Body of pancreas (tissue), 4 donors: ENCODE results near the gene FECH. TPM values are rescaled to one million over a fixed set of nuclear protein-coding genes. Genes with fewer than 3 reads are reported as not detected.

ENCODE experiments used
- ATAC-seq: fragments of 150-250 bp; one replicate; pipeline ENCODE4 v1.9.1; 2016
- DNase-seq, 4 donors: peaks; one replicate each; pipeline ENCODE4 v3.0.0-alpha.2; 2019
- H3K27ac ChIP-seq, 4 donors: fragments of 200-600 bp; sonication (generic); 1 replicate in 3 of 4; 2 replicates in 1 of 4; pipeline versions ENCODE4 v1.5.1 to v1.6.1; 2016 to 2019; ENCODE audit warnings: mild to moderate bottlenecking in 1 of 4, mixed read lengths in 1 of 4, moderate library complexity in 1 of 4
- H3K27me3 ChIP-seq, 2 donors: fragments of 200-600 bp; sonication (generic); one replicate each; pipeline ENCODE4 v1.6.0; 2016; ENCODE audit warnings: mild to moderate bottlenecking in 1 of 2
- H3K36me3 ChIP-seq, 2 donors: fragments of 200-600 bp; sonication (generic); replicated peaks in 1 of 2; 2 replicates each; pipeline ENCODE4 v1.5.1; 2016; ENCODE audit warnings: low read depth in 2 of 2; ENCODE audit not compliant: insufficient read depth in 1 of 2
- H3K4me1 ChIP-seq: fragments of 200-600 bp; sonication (generic); one replicate; pipeline ENCODE4 v1.6.0; 2016
- H3K4me3 ChIP-seq, 2 donors: fragments of 200-600 bp; sonication (generic); 1 replicate in 1 of 2; 2 replicates in 1 of 2; pipeline ENCODE4 v1.5.1; 2016 to 2019
- H3K9me3 ChIP-seq, 3 donors: fragments of 200-600 bp; sonication (generic); 1 replicate in 2 of 3; 2 replicates in 1 of 3; pipeline ENCODE4 v1.5.1; 2016
- POLR2A ChIP-seq, 3 donors: fragments of 450-650 bp; IDR thresholded peaks; one replicate each; pipeline ENCODE4 v1.6.1; 2016; ENCODE audit warnings: antibody characterized with exemption in 3 of 3, mild to moderate bottlenecking in 2 of 3
- WGBS, 2 donors: methylation state at CpG; one replicate each; pipeline ENCODE4 v1.1.5; 2017; 5-methylcytosine and 5-hydroxymethylcytosine counted together
- intact Hi-C: fragments of 100-400 bp; cut with DNase I; formaldehyde crosslinking; loops from one replicate; pipeline ENCODE4 v1.15.1; 2023
- total RNA-seq, 2 donors: library from RNA; depleted of rRNA; stranded (reverse); fragments of >200 nt; gene quantifications; one replicate each; pipeline ENCODE4 v1.1.0, GENCODE V29; 2016
- TF ChIP-seq, protein P1 (sequence below), 7 experiments: fragments of 450-650 bp in 4 of 7; fragments of 200-600 bp in 3 of 7; sonication (generic) in 3 of 7; IDR thresholded peaks; one replicate each; pipeline ENCODE4 v1.5.1; 2016 to 2019; ENCODE audit warnings: antibody characterized with exemption in 7 of 7

The FECH gene
- total RNA-seq, 2 donors from 2014 or later = 16.8 to 20.0 TPM

DNA sequence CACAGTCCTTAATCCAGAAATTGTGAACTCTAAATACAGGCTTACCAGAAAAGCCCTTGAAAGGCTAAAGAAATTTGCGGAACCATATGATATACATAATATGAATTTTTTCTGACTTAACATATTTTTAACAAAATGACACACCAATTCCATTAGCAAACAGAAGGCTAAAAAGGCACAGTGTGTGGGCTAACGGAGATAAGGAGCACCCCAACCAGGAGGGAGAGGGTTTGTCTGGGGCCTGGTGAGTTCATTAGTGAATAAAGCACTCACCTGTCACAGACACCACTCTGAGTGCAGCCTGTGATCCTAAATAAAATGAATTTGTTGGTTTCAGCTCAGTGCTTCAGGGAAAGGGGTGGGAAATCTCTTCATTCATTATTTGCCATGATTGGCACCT is 2.7 kb upstream of the FECH start:
- Histone ChIP-seq H3K27me3 (no peaks in the 10 kb centered on the region), H3K27ac (no peak overlapping the region), H3K4me3 (no peak overlapping the region), H3K4me1 (peaks cover 14% of the 10 kb centered on the region), H3K36me3 (no peaks in the 10 kb centered on the region), H3K9me3 (no peaks in the 10 kb centered on the region)
- TF ChIP-seq POLR2A (IDR thresholded peaks at IDR 0.05) = no peak
- TF ChIP-seq, protein P1, sequence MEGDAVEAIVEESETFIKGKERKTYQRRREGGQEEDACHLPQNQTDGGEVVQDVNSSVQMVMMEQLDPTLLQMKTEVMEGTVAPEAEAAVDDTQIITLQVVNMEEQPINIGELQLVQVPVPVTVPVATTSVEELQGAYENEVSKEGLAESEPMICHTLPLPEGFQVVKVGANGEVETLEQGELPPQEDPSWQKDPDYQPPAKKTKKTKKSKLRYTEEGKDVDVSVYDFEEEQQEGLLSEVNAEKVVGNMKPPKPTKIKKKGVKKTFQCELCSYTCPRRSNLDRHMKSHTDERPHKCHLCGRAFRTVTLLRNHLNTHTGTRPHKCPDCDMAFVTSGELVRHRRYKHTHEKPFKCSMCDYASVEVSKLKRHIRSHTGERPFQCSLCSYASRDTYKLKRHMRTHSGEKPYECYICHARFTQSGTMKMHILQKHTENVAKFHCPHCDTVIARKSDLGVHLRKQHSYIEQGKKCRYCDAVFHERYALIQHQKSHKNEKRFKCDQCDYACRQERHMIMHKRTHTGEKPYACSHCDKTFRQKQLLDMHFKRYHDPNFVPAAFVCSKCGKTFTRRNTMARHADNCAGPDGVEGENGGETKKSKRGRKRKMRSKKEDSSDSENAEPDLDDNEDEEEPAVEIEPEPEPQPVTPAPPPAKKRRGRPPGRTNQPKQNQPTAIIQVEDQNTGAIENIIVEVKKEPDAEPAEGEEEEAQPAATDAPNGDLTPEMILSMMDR (IDR thresholded peaks at IDR 0.05) = no peak
- WGBS, 2 donors = 80 to 81% methylated on average over 2 of the region's 2 CpGs
- ATAC-seq (no peak), DNase-seq (no peak)
- intact Hi-C loops = no loop called here

DNA sequence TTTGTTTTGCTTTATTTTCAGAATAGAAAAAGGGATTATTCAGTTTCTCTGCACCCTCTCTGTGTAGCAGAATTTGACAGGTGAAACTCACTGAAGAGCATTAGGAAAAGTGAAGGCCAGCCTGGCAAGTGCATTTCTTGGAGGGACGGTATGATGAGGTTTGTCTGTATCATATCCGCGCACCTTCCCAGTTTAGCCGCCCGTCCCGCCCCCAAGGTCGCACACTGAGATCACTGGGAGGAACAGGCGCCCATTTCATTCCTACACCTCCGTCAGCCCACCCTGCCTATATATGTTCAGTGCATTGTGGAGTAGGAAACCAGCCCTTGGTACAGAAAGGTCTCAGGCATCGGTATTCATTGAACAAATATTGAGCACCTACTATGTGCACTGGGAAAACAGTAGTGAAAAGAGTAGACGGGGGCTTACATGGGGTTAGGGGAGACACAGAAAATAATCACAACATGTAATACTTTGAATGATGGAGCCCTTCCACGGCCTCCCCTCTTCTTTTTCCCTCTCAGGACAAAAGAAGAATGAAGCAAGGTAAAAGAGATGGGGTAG is 678 bp upstream of the FECH start:
- WGBS, 2 donors = 65 to 66% methylated on average over 12 of the region's 12 CpGs
- Histone ChIP-seq H3K9me3 (no peaks in the 10 kb centered on the region), H3K27ac (peak overlapping the region; percentile 76 to 92 (median 88)), H3K36me3 (no peaks in the 10 kb centered on the region), H3K4me1 (peaks cover 14% of the 10 kb centered on the region), H3K4me3 (no peak overlapping the region), H3K27me3 (no peaks in the 10 kb centered on the region)
- ATAC-seq = no peak
- intact Hi-C loops = no loop called here
- no peak for TF ChIP-seq POLR2A (IDR thresholded peaks at IDR 0.05)
- TF ChIP-seq, protein P1 (IDR thresholded peaks at IDR 0.05) = no peak
- no peak for DNase-seq

GRCh38 chr18:57585855-57586250 is 649 bp downstream of the FECH start:
- intact Hi-C loops = no loop called here
- DNase-seq = peak in 1 of 4 donors; percentile 18

DNA sequence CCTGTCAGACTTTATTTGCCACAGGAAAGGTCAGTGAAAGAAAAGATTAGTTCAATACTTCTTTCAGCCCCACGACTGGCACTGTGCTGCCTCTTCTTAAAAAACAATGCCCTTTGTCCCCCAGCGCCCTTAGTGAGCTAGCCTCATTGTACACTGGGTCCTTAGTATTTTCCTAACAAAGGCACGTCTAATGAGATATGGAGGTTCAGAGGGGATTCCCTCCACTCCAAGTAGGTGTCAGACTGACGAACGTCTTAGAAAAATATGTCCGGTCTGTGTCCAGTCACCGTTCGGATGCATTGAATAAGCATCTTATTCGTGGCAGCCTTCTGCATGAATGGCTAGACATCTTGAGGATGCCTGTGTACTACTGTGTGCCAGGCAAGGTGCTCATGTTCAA is 1.1 kb downstream of the FECH start:
- DNase-seq = no peak
- no peak for ATAC-seq
- TF ChIP-seq POLR2A (IDR thresholded peaks at IDR 0.05) = no peak
- TF ChIP-seq, protein P1 (IDR thresholded peaks at IDR 0.05) = no peak
- H3K4me3 ChIP-seq = no peak overlapping the region
- WGBS, 2 donors = 34 to 39% methylated on average over 9 of the region's 9 CpGs
- H3K9me3 ChIP-seq = no peaks in the 10 kb centered on the region
- intact Hi-C loops = no loop called here
- H3K36me3 ChIP-seq = no peaks in the 10 kb centered on the region
- peaks cover 14% of the 10 kb centered on the region for H3K4me1 ChIP-seq
- H3K27ac ChIP-seq = no peak overlapping the region
- no peaks in the 10 kb centered on the region for H3K27me3 ChIP-seq

More at GRCh38 chr18:57585855-57586250, 649 bp downstream of the FECH start:
- Histone ChIP-seq H3K36me3 (no peaks in the 10 kb centered on the region), H3K27ac (peak overlapping the region; percentile 76 to 92 (median 88)), H3K27me3 (no peaks in the 10 kb centered on the region), H3K4me1 (peaks cover 14% of the 10 kb centered on the region), H3K4me3 (peak overlapping the region; percentile 24 to 45), H3K9me3 (no peaks in the 10 kb centered on the region)
- 8 to 10% methylated on average over 6 to 8 of the region's 8 CpGs for WGBS, 2 donors
- TF ChIP-seq, protein P1 (IDR thresholded peaks at IDR 0.05) = no peak
- no peak for TF ChIP-seq POLR2A (IDR thresholded peaks at IDR 0.05)
- no peak for ATAC-seq

GRCh38 chr18:57584444-57584843 is 2.1 kb downstream of the FECH start:
- Histone ChIP-seq H3K4me3 (no peak overlapping the region), H3K36me3 (peaks cover 0 to 2% of the 10 kb centered on the region in 2 donors), H3K27ac (no peak overlapping the region), H3K4me1 (peaks cover 14% of the 10 kb centered on the region), H3K27me3 (no peaks in the 10 kb centered on the region), H3K9me3 (no peaks in the 10 kb centered on the region)
- WGBS, 2 donors = 86 to 92% methylated on average over 3 of the region's 3 CpGs
- TF ChIP-seq, protein P1 (IDR thresholded peaks at IDR 0.05) = no peak
- TF ChIP-seq POLR2A (IDR thresholded peaks at IDR 0.05) = no peak
- DNase-seq (no peak), ATAC-seq (no peak)
- intact Hi-C loops = no loop called here
